HEK293 (cell line): ENCODE measurements around the gene DHRS11.

Source experiments
- CTCF ChIA-PET: fragments of 350-600 bp; formaldehyde crosslinking; extraction: SDS; loops from one replicate; lab custom pipeline; 2021; ENCODE audit warnings: antibody characterized with exemption; lab: Yijun Ruan, JAX
- POLR2A ChIA-PET: fragments of 300-600 bp; formaldehyde crosslinking; extraction: SDS; loops from one replicate; lab custom pipeline; 2020; ENCODE audit warnings: antibody characterized with exemption, inconsistent platforms; lab: Yijun Ruan, JAX
- H3K27ac ChIP-seq: fragments of 200-500 bp; sonication (Bioruptor generic); 2 replicates; pipeline ENCODE4 v1.5.1; 2014; ENCODE audit warnings: low read depth, low read length, control low read depth, inconsistent platforms; ENCODE audit errors: extremely low read depth
- H3K36me3 ChIP-seq, 2 experiments: fragments of 200-500 bp in 1 of 2; sonication (Bioruptor generic) in 1 of 2; 1 replicate in 1 of 2; 2 replicates in 1 of 2; pipeline ENCODE4 v1.5.1; 2014 to 2017; ENCODE audit warnings: inconsistent platforms in 2 of 2, low read length in 2 of 2; ENCODE audit not compliant: control insufficient read depth in 2 of 2, insufficient read depth in 1 of 2
- H3K4me1 ChIP-seq: fragments of 200-500 bp; sonication (Bioruptor generic); 2 replicates; pipeline ENCODE4 v1.5.1; 2014; ENCODE audit warnings: mild to moderate bottlenecking, low read length, inconsistent platforms; ENCODE audit not compliant: control insufficient read depth, insufficient read depth
- H3K4me3 ChIP-seq: 2 replicates; pipeline ENCODE4 v1.5.1; 2011; ENCODE audit warnings: low read depth, mild to moderate bottlenecking, control low read depth, low read length, moderate library complexity
- H3K9me3 ChIP-seq: fragments of 200-500 bp; sonication (Bioruptor generic); 2 replicates; pipeline ENCODE4 v1.5.1; 2014; ENCODE audit warnings: low read depth, low read length, inconsistent platforms; ENCODE audit not compliant: control insufficient read depth, insufficient read depth
- EGR2 ChIP-seq: fragments of 450-650 bp; formaldehyde crosslinking; IDR thresholded peaks from 2 replicates; pipeline ENCODE4 v1.5.1; 2016; ENCODE audit warnings: low read depth, missing biosample characterization, missing genetic modification characterization
- ELK4 ChIP-seq: IDR thresholded peaks from 2 replicates; pipeline ENCODE4 v1.6.1; 2011; ENCODE audit warnings: mild to moderate bottlenecking, low read depth, low read length, borderline replicate concordance
- GFI1B ChIP-seq: fragments of 450-650 bp; formaldehyde crosslinking; IDR thresholded peaks from 2 replicates; pipeline ENCODE4 v1.5.1; 2016; ENCODE audit warnings: missing biosample characterization, missing genetic modification characterization
- HIC1 ChIP-seq: fragments of 450-650 bp; formaldehyde crosslinking; IDR thresholded peaks from 2 replicates; pipeline ENCODE4 v1.5.1; 2016; ENCODE audit warnings: missing biosample characterization, missing genetic modification characterization
- IKZF3 ChIP-seq: fragments of 450-650 bp; IDR thresholded peaks from 2 replicates; pipeline ENCODE4 v1.5.0; 2018; ENCODE audit warnings: missing biosample characterization, mild to moderate bottlenecking, missing genetic modification characterization, moderate library complexity
- MEIS1 ChIP-seq: sonication (generic); formaldehyde crosslinking; IDR thresholded peaks from 2 replicates; pipeline ENCODE4 v1.8.1; 2022; ENCODE audit warnings: missing genetic modification reagents, mild to moderate bottlenecking, borderline replicate concordance
- PRDM10 ChIP-seq: fragments of 450-650 bp; formaldehyde crosslinking; IDR thresholded peaks from 2 replicates; pipeline ENCODE4 v1.5.1; 2016; ENCODE audit warnings: missing biosample characterization, missing genetic modification characterization
- RBAK ChIP-seq: fragments of 450-650 bp; formaldehyde crosslinking; IDR thresholded peaks from 2 replicates; pipeline ENCODE4 v1.5.1; 2016; ENCODE audit warnings: missing biosample characterization, missing genetic modification characterization
- ZFHX2 ChIP-seq: fragments of 450-650 bp; formaldehyde crosslinking; conservative IDR thresholded peaks from 2 replicates; pipeline ENCODE4 v1.5.1; 2016; ENCODE audit warnings: missing biosample characterization, missing genetic modification characterization
- ZFP69B ChIP-seq: fragments of 450-650 bp; formaldehyde crosslinking; IDR thresholded peaks from 2 replicates; pipeline ENCODE4 v1.5.1; 2016; ENCODE audit warnings: missing biosample characterization, missing genetic modification characterization
- ZNF140 ChIP-seq: fragments of 450-650 bp; formaldehyde crosslinking; IDR thresholded peaks from 2 replicates; pipeline ENCODE4 v1.5.1; 2016; ENCODE audit warnings: missing biosample characterization, missing genetic modification characterization
- ZNF394 ChIP-seq: fragments of 450-650 bp; formaldehyde crosslinking; IDR thresholded peaks from 2 replicates; pipeline ENCODE4 v1.5.1; 2016; ENCODE audit warnings: missing biosample characterization, missing genetic modification characterization, mild to moderate bottlenecking, moderate library complexity, borderline replicate concordance
- ZNF501 ChIP-seq: fragments of 450-650 bp; formaldehyde crosslinking; IDR thresholded peaks from 2 replicates; pipeline ENCODE4 v1.5.1; 2016; ENCODE audit warnings: missing biosample characterization, missing genetic modification characterization
- ZNF549 ChIP-seq: fragments of 450-650 bp; IDR thresholded peaks from 2 replicates; pipeline ENCODE4 v1.5.1; 2018; ENCODE audit warnings: missing biosample characterization, missing genetic modification characterization, mild to moderate bottlenecking, inconsistent platforms, moderate library complexity
- ZNF585B ChIP-seq: fragments of 450-650 bp; formaldehyde crosslinking; IDR thresholded peaks from 2 replicates; pipeline ENCODE4 v1.5.1; 2016; ENCODE audit warnings: missing biosample characterization, missing genetic modification characterization
- ZNF704 ChIP-seq: fragments of 450-650 bp; formaldehyde crosslinking; IDR thresholded peaks from 2 replicates; pipeline ENCODE4 v1.5.1; 2016; ENCODE audit warnings: missing biosample characterization, missing genetic modification characterization
- ZSCAN23 ChIP-seq: fragments of 450-650 bp; formaldehyde crosslinking; IDR thresholded peaks from 2 replicates; pipeline ENCODE4 v1.5.1; 2016; ENCODE audit warnings: missing biosample characterization, missing genetic modification characterization
- TF ChIP-seq, protein P1 (sequence below): fragments of 450-650 bp; formaldehyde crosslinking; IDR thresholded peaks from 2 replicates; pipeline ENCODE4 v1.5.1; 2017; ENCODE audit warnings: missing biosample characterization, missing genetic modification characterization

Gene DHRS11

GRCh38 chr17:36643086-36643685, 51.5 kb downstream of the DHRS11 start (continued):
- peak; percentile 96 for TF ChIP-seq ZFHX2
- peak; percentile 97 for TF ChIP-seq EGR2
- no peak for TF ChIP-seq ELK4
- TF ChIP-seq ZNF501, result no peak
- TF ChIP-seq ZSCAN23 (tag by site-specific recombination), result no peak
- TF ChIP-seq GFI1B (tag by site-specific recombination), result no peak
- TF ChIP-seq ZNF549, result no peak
- no peak for TF ChIP-seq ZNF394
- TF ChIP-seq IKZF3, result no peak
- no peak for TF ChIP-seq ZFP69B (tag by site-specific recombination)
- no peak for TF ChIP-seq ZNF704
- TF ChIP-seq HIC1 (tag by site-specific recombination), result no peak
- TF ChIP-seq ZNF140 (tag by site-specific recombination), result no peak
- no peak for TF ChIP-seq RBAK (tag by site-specific recombination)

DNA sequence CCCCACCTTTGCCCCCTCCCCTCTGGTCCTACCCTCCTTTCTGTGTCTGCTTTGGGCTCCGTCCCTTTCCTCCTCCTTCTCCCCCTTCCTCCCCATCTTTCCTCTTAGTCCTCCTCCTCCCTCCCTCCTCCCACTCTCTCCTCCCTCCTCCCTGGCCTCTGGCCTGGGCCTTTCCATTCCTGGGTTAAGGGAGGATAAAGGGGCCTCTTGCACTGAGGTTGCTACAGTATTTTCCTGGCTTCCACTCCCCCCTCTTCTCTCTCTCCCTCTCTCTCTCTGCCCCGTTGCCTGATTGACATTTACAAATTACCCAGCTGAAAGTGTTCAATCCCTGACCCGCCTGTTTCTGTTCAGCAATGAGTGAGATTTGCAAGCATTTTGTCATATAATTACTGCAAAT, 53.7 kb downstream of the DHRS11 start:
- no peak overlapping the region for H3K27ac ChIP-seq
- ChIA-PET CTCF (interaction anchor here (0.6 to 0.7 kb wide), 2 partner anchors 20 kb away, joined by 3 read pairs; no protein-coding TSS in a partner anchor), POLR2A (no interaction called here)
- no peak overlapping the region for H3K4me3 ChIP-seq
- H3K36me3 ChIP-seq, result no peaks in the 10 kb centered on the region
- no peaks in the 10 kb centered on the region for H3K9me3 ChIP-seq
- TF ChIP-seq ELK4, result no peak
- TF ChIP-seq ZNF585B, result no peak
- peak; percentile 46 for TF ChIP-seq PRDM10 (tag by site-specific recombination)
- peak; percentile 35; the same call in 1 of the 2 replicates for TF ChIP-seq ZFHX2
- TF ChIP-seq, protein P1, sequence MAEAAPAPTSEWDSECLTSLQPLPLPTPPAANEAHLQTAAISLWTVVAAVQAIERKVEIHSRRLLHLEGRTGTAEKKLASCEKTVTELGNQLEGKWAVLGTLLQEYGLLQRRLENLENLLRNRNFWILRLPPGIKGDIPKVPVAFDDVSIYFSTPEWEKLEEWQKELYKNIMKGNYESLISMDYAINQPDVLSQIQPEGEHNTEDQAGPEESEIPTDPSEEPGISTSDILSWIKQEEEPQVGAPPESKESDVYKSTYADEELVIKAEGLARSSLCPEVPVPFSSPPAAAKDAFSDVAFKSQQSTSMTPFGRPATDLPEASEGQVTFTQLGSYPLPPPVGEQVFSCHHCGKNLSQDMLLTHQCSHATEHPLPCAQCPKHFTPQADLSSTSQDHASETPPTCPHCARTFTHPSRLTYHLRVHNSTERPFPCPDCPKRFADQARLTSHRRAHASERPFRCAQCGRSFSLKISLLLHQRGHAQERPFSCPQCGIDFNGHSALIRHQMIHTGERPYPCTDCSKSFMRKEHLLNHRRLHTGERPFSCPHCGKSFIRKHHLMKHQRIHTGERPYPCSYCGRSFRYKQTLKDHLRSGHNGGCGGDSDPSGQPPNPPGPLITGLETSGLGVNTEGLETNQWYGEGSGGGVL (tag by site-specific recombination), result peak; percentile 61
- TF ChIP-seq MEIS1 (CRISPR knock-in tag), result no peak
- TF ChIP-seq EGR2, result peak; percentile 50; the same call in 1 of the 2 replicates
- peaks cover 6% of the 10 kb centered on the region for H3K4me1 ChIP-seq
